WI38 (cell line): Measurements from ENCODE around the gene EDEM1.

Source experiments
- H3K4me3 ChIP-seq: 2 replicates; pipeline ENCODE4 v1.5.1; 2011; ENCODE audit warnings: low read depth, mild to moderate bottlenecking, control low read depth, low read length
- TF ChIP-seq, protein P1 (sequence below): IDR thresholded peaks from 2 replicates; pipeline ENCODE4 v1.5.1; 2012; ENCODE audit warnings: low read depth, mild to moderate bottlenecking, control low read depth, low read length

EDEM1 gene

DNA sequence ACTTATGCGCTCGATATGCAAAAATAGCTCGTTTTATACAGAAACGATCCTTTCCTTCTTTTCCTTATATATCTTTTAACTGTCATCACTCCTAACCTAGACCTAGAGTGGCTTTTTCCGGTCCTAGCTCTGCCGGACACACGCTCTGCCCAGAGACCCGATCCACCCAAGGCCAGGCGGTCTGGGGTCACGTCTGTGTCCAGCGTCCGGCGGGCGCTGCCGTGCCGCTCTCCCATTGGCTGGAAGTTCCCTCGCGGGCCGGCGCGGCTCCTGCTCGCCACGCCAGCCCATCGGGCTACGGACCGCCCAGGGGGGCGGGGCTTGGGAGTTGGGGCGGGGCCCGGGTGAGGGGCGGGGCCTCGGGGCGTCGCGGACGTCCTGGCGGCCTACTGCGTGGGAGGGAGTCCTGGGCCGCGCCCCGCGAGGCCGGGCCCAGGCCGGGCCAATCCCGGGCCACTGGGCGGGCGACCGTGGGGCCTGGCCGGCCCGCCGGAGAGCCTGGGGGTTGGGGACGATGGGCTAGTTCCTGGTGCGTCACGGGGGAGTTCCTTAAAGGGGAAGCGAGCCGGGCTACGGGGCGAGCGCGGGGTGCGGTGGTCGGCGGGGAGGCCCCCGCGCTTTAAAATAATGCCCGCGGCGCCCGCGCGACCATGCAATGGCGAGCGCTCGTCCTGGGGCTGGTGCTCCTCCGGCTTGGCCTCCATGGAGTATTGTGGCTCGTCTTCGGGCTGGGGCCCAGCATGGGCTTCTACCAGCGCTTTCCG is at the start of gene EDEM1:
EDEM1 (plus strand) TSS at position 552 of the 764 bp plus-strand sequence; CDS start at position 651, 99 bp downstream.
- H3K4me3 ChIP-seq: peak within 1 kb of the TSS; percentile 93
- TF ChIP-seq, protein P1, sequence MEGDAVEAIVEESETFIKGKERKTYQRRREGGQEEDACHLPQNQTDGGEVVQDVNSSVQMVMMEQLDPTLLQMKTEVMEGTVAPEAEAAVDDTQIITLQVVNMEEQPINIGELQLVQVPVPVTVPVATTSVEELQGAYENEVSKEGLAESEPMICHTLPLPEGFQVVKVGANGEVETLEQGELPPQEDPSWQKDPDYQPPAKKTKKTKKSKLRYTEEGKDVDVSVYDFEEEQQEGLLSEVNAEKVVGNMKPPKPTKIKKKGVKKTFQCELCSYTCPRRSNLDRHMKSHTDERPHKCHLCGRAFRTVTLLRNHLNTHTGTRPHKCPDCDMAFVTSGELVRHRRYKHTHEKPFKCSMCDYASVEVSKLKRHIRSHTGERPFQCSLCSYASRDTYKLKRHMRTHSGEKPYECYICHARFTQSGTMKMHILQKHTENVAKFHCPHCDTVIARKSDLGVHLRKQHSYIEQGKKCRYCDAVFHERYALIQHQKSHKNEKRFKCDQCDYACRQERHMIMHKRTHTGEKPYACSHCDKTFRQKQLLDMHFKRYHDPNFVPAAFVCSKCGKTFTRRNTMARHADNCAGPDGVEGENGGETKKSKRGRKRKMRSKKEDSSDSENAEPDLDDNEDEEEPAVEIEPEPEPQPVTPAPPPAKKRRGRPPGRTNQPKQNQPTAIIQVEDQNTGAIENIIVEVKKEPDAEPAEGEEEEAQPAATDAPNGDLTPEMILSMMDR: no peak

DNA sequence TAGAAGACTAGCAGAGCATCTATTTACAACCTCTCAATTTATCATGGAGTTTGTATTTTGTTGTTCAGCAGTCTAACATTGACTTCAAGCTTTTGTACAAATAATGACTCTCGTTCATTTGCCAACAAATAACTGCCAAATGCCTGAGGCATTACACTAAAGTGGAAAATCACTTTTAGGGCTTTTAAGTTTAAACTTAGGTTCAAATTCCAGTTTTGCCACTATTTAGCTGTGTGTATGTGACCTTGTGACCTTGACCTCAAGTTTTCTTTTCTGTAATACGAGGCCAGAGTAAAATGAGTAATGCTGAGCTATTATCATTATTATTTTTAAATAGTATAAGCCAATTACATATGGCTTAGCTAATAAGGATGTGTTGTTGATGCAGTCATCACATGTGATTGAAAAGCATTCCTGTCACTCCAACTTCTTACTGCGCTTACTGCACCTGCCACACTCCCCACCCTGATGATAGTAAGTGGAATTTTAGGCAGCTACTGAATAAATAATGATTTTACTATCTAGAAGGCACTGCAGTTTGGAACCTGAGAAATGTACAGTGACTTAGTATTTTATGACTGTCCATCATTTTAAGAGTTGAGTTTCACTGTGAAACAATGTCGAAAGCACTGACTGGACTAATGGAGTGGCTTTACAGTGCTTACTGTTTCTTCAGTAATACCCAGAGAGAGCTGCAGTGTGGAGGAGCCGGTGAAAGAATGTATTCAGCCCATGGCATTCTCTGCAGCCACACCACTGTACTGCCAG is 49.1 kb upstream of the EDEM1 start:
- TF ChIP-seq, protein P1: no peak

DNA sequence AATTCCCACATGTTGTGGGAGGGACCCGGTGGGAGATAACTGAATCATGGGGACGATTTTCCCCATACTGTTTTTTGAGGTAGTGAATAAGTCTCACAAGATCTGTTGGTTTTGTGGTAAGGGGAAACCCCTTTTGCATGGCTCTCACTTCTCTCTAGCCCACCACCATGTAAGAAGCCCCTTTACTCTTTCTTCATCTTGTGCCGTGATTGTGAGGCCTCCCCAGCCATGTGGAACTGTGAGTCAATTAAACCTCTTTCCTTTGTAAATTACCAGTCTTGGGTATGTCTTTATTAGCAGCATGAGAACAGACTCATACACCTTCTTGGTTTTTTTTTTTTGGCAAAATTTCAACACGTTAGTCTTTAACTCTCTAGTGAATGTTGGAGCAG is 47.3 kb upstream of the EDEM1 start:
- TF ChIP-seq, protein P1: no peak
- H3K4me3 ChIP-seq: no peak overlapping the region

More for the DNA sequence above, 49.1 kb upstream of the EDEM1 start:
- no peak overlapping the region for H3K4me3 ChIP-seq

DNA sequence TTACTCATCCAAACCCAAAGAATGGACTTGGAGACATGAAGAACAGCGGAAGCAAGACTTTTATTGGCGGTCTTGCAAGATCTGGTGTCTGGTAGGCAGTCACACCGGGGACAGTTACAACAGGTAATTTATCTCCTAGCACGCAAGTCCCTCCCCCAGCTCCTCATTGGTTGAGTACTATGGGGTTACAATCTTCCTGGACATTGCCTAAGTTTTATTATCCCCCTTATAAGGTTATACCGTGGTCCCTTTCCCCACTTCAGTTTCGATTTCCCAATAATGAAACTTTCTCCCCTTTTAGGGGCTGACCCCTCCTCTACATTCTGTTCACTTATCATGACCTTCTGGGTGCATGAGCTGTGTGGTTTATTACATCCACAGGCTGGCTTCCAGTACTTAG is 46.7 kb upstream of the EDEM1 start:
- H3K4me3 ChIP-seq: no peak overlapping the region
- TF ChIP-seq, protein P1: no peak

DNA sequence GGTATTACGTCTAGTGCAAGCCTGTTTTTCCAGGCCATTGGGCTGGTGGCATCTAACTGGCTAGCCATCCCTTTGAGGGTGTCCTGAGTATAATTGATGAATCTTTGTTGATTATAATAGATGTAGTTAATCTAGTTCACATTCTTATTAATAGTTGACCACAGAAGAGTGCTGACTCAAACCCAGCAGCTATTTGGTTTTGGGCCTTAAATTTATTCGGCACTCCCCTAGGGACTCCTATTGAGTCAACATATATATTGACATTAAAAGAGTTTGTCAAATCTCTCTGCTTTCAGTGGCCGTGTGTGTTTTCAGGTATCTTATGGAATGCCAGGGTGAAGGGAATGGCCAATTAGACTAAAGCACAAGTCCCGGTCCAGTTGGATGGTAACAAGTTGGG is 45.7 kb upstream of the EDEM1 start:
- H3K4me3 ChIP-seq: no peak overlapping the region
- TF ChIP-seq, protein P1: no peak

DNA sequence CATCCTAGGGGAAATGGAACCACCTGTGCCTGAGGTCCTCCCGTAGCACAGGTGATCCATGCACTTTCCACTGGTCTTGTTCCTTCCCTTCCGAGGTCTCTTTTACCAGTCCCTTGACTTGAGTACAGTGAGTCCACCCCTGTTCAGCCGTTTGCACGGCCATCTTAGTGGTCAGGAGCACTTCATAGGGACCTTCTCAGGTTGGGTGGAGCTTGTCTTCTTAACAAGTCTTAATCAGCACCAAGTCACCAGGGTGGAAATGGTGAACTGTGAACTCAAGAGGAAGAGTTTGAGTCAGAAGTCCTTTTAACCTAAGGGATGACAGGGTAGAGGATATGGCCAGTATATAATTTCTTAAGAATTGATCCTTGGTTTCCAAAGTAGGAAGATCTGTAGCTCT is 44.0 kb upstream of the EDEM1 start:
- no peak overlapping the region for H3K4me3 ChIP-seq
- TF ChIP-seq, protein P1: no peak
